AG09319 (cell line): Measurements from ENCODE around the gene BCAN.

Experiments
- DNase-seq: peaks from one replicate; pipeline ENCODE4 v3.0.0-alpha.2; 2010; ENCODE audit warnings: low read depth; ENCODE audit errors: extremely low read depth
- CTCF ChIP-seq: IDR thresholded peaks from 2 replicates; pipeline ENCODE4 v1.5.1; 2011; ENCODE audit warnings: low read depth, mild to moderate bottlenecking, inconsistent platforms, low read length, moderate library complexity

The BCAN gene

GRCh38 chr1:156706657-156707416, 64.9 kb downstream of the BCAN start:
- TF ChIP-seq CTCF: no peak
- DNase-seq: peak; percentile 83

GRCh38 chr1:156707417-156708217, 65.7 kb downstream of the BCAN start:
- no peak for TF ChIP-seq CTCF
- no peak for DNase-seq

- TF ChIP-seq CTCF: no peak
- DNase-seq: no peak
Observed at GRCh38 chr1:156708218-156708661, 66.3 kb downstream of the BCAN start.

GRCh38 chr1:156709031-156709430, 67.1 kb downstream of the BCAN start:
- no peak for TF ChIP-seq CTCF
- DNase-seq: no peak
